ENCODE results near the gene CYP2D6. TPM values are rescaled to one million over a fixed set of nuclear protein-coding genes. Genes with fewer than 3 reads are reported as not detected.

CYP2D6 gene
- total and polyA plus RNA-seq, 10 of the 15 experiments (the other 5 are each of a cell fraction or from before 2014, with no cell fraction given): 0.08 to 1.4 (median 0.39) TPM

GRCh38 chr22:42174062-42174461, 43.5 kb upstream of the CYP2D6 start:
- ChIA-PET SMC1A (ENCODE audit: uncharacterized antibody, unreplicated experiment) (interaction anchor here (0.7 to 13.3 kb wide), 13 partner anchors 7 to 364 kb away, joined by 3 to 153 read pairs (median 6); partner anchors contain the start of gene NDUFA6), POLR2A (interaction anchor here (0.5 to 3.7 kb wide), 5 partner anchors 10 to 301 kb away, joined by 3 to 27 read pairs (median 3); no protein-coding TSS in a partner anchor), CTCF (interaction anchor here (0.8 to 7.2 kb wide), 6 partner anchors 90 to 284 kb away, joined by 3 to 133 read pairs (median 8); partner anchors contain the start of gene NFAM1), RAD21 (ENCODE audit: unreplicated experiment) (interaction anchor here (0.6 to 3.6 kb wide), 13 partner anchors 10 to 343 kb away, joined by 3 to 34 read pairs (median 7); partner anchors contain the start of gene NDUFA6)
- Histone ChIP-seq H3K36me3 (ENCODE audit: control insufficient read depth in 2 of 2, insufficient read depth in 2 of 2, low read length in 1 of 2) (peaks cover 12 to 14% of the 10 kb centered on the region in 2 experiments), H3K9ac (ENCODE audit: control insufficient read depth, insufficient read depth, low read length) (no peak overlapping the region), H3K9me3 (replicated peaks; ENCODE audit: control insufficient read depth, insufficient read depth, low read length) (no peaks in the 10 kb centered on the region), H2AFZ (ENCODE audit: control insufficient read depth, low read depth, low read length) (no peak overlapping the region), H3K4me2 (ENCODE audit: control insufficient read depth, insufficient read depth) (no peak overlapping the region), H3K27me3 (replicated peaks in 1 of 2; ENCODE audit: control insufficient read depth in 2 of 2, insufficient read depth in 2 of 2, low read length in 1 of 2) (no peaks in the 10 kb centered on the region), H3K4me3 (no peak overlapping the region), H4K20me1 (ENCODE audit: control insufficient read depth, insufficient read depth) (no peaks in the 10 kb centered on the region; the same call in 1 of the 2 replicates), H3K79me2 (ENCODE audit: control insufficient read depth, insufficient read depth, low read length) (peaks cover 15% of the 10 kb centered on the region), H3K27ac (ENCODE audit: control insufficient read depth, insufficient read depth) (no peak overlapping the region), H3K4me1 (ENCODE audit: control insufficient read depth, insufficient read depth, low read length) (peaks cover 17% of the 10 kb centered on the region)
- intact Hi-C loops (cut with micrococcal nuclease; ENCODE audit: unreplicated experiment): no loop called here
- TF ChIP-seq ZZZ3 (IDR thresholded peaks at IDR 0.05; ENCODE audit: control insufficient read depth, insufficient read length, low read depth) (no peak), E2F4 (IDR thresholded peaks at IDR 0.05; ENCODE audit: low read depth, low read length) (no peak), ZSCAN29 (IDR thresholded peaks at IDR 0.05) (no peak), SIN3A (IDR thresholded peaks at IDR 0.05; ENCODE audit: low read depth, low read length) (no peak), HDAC2 (IDR thresholded peaks at IDR 0.05) (no peak), POU2F2 (IDR thresholded peaks at IDR 0.05; ENCODE audit: borderline replicate concordance, low read depth, low read length) (no peak), RAD21 (IDR thresholded peaks at IDR 0.05; ENCODE audit: insufficient read depth, low read depth, low read length) (no peak), BMI1 (IDR thresholded peaks at IDR 0.05; ENCODE audit: borderline replicate concordance) (no peak), CBX5 (IDR thresholded peaks at IDR 0.05; ENCODE audit: low read depth) (no peak), NR2C2 (IDR thresholded peaks at IDR 0.05; ENCODE audit: borderline replicate concordance, control insufficient read depth, insufficient read length, low read depth) (no peak), TCF3 (IDR thresholded peaks at IDR 0.05; ENCODE audit: borderline replicate concordance, insufficient read depth, low read depth, low read length) (no peak), RUNX3 (IDR thresholded peaks at IDR 0.05; ENCODE audit: low read length) (peak; percentile 67), PML (IDR thresholded peaks at IDR 0.05; ENCODE audit: low read length) (no peak), CEBPB (IDR thresholded peaks at IDR 0.05; ENCODE audit: borderline replicate concordance in 1 of 2, low read depth in 2 of 2, low read length in 2 of 2) (no peak), ZNF384 (IDR thresholded peaks at IDR 0.05; ENCODE audit: borderline replicate concordance, low read depth, low read length) (peak; percentile 70), SUPT20H (IDR thresholded peaks at IDR 0.05; ENCODE audit: borderline replicate concordance, control insufficient read depth, low read depth, low read length) (no peak), MYB (IDR thresholded peaks at IDR 0.05; ENCODE audit: borderline replicate concordance, low read depth, low read length) (no peak)
- TF ChIP-seq, protein P1, sequence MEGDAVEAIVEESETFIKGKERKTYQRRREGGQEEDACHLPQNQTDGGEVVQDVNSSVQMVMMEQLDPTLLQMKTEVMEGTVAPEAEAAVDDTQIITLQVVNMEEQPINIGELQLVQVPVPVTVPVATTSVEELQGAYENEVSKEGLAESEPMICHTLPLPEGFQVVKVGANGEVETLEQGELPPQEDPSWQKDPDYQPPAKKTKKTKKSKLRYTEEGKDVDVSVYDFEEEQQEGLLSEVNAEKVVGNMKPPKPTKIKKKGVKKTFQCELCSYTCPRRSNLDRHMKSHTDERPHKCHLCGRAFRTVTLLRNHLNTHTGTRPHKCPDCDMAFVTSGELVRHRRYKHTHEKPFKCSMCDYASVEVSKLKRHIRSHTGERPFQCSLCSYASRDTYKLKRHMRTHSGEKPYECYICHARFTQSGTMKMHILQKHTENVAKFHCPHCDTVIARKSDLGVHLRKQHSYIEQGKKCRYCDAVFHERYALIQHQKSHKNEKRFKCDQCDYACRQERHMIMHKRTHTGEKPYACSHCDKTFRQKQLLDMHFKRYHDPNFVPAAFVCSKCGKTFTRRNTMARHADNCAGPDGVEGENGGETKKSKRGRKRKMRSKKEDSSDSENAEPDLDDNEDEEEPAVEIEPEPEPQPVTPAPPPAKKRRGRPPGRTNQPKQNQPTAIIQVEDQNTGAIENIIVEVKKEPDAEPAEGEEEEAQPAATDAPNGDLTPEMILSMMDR (IDR thresholded peaks at IDR 0.05 in 2 of 3, conservative IDR thresholded peaks at IDR 0.05 in 1 of 3; ENCODE audit: control insufficient read depth in 2 of 3, extremely low read depth in 1 of 3, insufficient read depth in 1 of 3, low read depth in 3 of 3, low read length in 3 of 3): no peak
- no TSS peak for BruUV-seq (replicated peaks)
- peak; percentile 16; the same call in 2 of the 3 replicates for ATAC-seq
- FAIRE-seq: no peak
- WGBS (ENCODE audit: insufficient coverage, insufficient replicate concordance, low lambda C conversion rate, missing lambda C conversion rate): 70% methylated on average over 4 of the region's 4 CpGs
- no peak for DNase-seq (ENCODE audit: low read depth, low spot score)
- in situ Hi-C loops (cut with MboI): no loop called here

Data from GM12878 (cell line).